ENCODE results near the gene GAS2.

Gene GAS2

DNA sequence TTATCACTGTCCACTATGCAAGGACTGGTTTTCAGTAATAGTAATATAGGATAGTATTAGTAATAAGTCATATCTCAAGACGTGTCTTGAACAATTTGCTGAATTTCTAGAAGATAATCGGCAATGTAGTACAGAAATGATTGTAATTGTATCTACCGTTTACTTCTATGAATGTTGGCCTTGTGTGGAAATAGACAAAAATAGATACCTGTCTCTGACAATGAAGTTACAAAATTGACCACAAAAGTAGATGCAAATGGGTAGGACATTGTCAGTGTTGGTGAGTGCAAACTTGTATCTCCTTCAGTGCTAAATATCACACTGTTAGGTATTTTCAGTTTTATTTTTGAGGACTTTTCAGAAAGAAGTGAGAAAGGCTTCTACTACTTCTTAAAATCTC, 120.1 kb downstream of the GAS2 start:
- DNase-seq (ENCODE audit: low read depth in 1 of 2, low spot score in 1 of 2): no peak

DNA sequence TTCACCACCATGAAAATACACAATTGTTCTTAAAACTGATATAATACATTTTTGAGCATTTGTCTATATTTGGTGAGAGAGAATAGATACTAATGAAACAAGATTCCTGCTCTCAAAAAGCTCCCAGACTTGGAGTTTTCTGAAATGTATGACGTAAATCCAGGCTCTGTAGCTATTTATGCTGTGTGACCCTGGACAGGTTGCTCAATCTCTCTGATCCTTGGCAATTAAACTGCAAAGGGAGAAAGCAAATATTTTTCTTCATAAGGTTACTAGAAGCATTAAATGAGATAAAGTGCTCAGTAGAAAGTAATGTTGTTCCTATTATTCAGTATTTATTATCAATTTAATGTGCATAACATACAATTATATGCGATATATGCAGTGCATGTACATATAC, 120.6 kb downstream of the GAS2 start:
- DNase-seq (ENCODE audit: low read depth in 1 of 2, low spot score in 1 of 2): no peak

DNA sequence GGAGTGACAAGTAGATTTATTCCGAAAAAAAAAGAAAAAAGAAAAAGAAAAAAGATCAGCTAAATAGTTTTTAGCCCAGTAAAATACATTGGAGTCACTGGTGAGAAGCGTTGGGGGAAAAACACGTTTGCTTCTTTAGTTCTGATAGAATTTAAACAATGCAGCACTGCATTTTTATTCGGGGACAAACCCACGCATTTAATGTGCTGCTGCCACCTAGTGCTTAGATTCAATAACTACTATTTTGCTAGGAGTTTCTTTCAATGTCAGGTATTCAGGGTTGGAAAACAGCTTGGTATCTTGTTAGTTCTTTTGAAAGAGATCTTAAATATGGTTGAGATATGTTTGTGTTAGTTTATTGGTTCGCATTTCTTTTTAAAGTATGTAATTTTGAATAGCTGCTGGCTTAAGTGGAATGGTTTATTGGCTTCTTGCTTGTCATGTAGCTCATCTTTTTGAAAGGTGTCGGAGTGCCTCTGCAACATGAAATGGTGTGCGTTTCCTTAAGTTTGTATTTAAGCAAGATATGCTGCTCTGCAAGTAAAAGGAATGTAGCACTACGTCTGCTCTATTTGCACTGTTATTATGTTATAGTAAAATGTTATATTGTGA, 121.2 kb downstream of the GAS2 start:
- no peak for DNase-seq (ENCODE audit: low read depth in 1 of 2, low spot score in 1 of 2)

DNA sequence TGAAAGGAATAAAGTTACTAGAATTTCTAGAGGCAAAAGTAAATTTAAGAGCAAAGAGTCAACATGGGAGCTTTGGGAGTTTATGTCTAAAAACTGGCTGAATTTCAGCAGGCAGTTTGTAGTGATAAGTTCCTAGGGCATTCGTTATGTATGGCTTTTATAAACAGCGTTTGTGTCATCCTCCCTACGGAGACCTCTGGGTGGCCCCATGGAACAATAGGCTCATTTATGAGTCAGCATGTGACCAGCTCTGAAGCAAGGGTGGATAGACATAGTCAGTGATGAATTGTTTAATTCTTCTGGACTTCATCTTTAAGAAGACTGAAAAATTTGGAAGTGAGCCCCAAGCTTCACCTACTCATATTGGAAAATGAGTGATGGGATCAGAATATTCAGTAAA, 126.1 kb downstream of the GAS2 start:
- no peak for DNase-seq (ENCODE audit: low read depth in 1 of 2, low spot score in 1 of 2)

DNA sequence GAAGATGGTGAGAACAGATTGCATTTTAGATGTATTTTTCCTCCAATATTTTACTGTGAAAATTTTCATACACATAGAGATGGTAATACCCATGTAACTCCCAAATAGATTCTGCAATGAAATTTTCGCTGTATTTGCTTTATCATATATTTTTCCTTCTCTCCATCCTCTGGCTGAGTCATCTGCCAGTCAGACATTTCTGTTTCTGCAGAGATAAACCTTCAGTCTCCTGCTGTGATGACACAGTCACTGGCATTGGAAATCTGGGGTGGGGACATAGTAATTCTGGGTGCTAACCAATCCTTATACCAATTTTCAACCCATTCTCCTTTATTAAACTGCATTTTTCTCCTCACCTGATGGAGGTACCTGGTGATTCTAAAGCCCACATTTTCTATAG, 129.5 kb downstream of the GAS2 start:
- no peak for DNase-seq (ENCODE audit: low read depth in 1 of 2, low spot score in 1 of 2)

DNA sequence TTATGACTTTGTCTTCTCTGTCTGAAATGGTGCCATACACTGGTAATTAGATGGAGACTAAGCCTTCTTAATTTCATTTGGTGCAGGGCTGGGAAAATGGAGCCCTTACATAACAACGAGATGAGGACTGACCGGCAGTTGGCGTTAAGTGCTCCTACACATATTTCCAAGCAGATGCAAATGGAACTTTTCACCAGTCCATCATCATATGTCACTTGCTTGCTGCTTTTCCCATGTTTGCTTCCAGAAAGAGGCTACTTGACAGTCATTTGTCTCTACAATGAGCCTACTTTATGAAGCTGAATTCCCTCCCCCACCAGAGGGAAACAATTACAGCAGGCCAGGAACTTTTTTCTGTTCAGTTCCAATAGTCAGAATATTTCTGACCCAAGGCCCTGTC, 130.6 kb downstream of the GAS2 start:
- DNase-seq (ENCODE audit: low read depth in 1 of 2, low spot score in 1 of 2): no peak

DNA sequence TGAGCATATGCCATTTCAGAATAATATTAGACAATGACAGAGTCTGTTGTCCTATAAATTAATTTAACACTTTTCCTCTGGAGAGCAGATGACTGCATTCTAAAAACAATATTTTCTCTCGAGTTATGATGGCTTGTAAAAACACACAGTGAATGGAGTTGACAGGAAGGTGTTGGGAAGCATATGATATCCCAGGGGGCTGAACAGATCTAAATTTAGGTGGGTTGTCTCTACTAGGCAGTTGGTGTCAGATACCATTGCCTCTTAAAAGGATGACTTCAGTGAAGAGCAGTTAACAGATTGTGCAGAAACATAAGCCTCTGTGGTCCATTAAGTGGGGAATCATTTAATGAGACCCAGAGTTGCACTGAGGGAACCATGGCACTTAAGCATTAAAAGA, 132.5 kb downstream of the GAS2 start:
- no peak for DNase-seq (ENCODE audit: low read depth in 1 of 2, low spot score in 1 of 2)

DNA sequence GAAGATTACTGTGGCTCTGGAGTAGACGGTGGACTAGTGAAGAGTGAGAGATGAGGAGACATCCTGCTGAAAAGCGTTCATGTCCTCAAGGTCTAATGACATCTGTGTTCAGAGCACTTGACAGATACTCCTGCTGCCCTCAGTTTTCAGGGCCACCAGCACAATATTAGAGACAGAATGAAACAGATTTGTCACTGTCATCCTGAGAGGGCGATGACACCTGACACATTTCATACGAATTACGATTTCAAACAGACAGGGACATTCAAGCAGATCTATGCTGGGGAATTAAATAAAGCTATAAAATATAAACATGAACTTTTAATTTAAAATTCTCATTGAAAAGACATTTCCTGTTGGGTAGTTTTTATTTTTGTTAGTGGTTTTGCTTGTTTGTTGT, 134.1 kb downstream of the GAS2 start:
- no peak for DNase-seq (ENCODE audit: low read depth in 1 of 2, low spot score in 1 of 2)

DNA sequence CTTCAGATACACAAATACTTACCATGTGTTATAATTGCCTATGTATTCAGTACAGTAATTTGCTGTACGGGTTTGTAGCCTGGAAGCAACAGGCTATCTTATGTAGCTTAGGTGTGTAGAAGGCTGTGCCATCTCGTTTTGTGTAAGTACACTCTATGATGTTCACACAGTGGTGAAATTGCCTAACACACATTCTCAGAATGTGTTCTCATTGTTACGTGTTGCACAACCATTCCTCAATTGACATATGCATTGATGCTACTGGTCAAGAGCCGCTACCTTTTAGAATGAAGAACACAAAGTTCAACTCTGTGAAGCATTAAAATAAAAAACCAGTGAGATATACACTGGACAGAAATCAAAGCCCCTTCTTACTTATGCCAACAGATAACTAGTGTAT, 136.4 kb downstream of the GAS2 start:
- no peak for DNase-seq (ENCODE audit: low read depth in 1 of 2, low spot score in 1 of 2)

DNA sequence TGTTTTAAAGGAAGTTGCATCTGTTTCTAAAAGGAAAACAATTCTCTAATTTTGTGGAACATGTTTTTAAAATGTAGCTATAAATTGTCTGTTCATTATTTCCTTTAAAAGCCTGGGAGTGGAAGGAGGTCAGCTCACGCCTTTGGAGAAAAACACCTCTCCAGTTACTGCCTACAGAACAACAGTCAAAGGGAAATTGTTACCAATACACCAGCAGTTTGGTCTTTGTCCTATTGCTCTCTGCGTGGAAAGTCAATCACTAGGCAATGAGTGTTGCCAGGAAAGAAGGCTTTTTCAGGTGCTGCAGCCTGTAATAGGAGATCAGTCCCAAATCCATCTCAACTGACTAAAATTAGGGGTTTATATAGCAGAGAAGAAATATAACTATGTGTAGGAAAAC, 141.0 kb downstream of the GAS2 start:
- DNase-seq (ENCODE audit: low read depth in 1 of 2, low spot score in 1 of 2): no peak

DNA sequence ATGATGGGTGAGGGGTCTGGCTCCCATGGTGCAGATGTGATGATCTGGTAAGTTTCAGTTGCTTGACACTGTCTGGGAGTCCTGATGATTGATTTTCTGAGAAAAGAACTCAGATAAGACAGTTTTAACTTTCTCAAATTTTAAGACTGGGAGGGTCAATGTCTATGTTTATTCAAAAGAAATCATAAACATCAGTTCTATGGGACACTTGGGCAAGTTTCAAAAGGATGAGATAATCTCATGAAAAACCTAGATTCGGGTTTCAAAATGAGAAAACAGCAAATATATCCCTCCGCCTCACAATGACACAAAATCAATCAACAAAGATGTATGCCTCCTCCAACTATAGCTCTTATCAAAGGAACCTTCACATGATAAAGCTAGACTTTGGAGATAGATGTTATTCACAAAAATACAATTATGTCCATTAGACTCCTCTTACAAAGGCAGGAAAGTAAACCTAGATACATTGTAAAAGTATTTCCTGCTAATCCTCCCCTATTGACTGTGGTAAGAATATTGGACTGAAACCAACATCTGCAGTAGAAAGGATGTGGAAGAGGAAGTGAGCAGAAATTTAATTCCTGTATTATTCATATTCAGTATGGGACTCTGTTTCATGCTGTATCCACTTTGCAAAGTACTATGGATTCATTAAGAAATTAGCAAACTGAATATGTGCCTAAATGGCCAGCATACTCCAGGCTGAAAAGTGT, 141.6 kb downstream of the GAS2 start:
- no peak for DNase-seq (ENCODE audit: low read depth in 1 of 2, low spot score in 1 of 2)

DNA sequence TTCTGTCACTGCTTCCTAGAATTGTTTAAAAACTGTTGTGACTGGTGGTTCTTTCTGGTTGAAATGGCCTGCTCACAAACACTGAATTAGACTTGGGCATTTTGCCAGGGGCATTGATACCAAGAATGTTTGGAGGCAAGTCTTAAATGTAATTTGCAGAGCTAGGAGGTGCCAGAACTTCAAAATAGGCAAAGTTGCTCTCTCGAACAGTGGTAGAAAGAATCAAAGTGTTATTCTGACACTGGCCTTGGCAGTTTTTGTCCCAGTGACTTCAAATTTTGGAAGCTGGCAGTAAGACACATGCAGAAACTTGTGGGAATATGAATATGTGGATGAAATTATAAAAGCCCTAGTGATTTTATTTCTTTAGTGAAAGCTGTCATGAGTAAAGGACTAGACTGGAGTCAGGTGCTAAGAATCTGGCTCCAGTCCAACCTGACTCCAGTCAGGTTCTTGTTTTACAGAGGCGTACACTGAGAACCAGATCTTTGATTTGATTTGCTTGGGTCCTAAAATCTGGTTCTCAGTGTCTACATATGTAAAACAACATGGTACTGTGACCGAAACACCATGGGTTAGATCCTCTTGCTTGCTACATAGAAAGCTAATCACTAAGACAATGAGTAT, 142.3 kb downstream of the GAS2 start:
- no peak for DNase-seq (ENCODE audit: low read depth in 1 of 2, low spot score in 1 of 2)

DNA sequence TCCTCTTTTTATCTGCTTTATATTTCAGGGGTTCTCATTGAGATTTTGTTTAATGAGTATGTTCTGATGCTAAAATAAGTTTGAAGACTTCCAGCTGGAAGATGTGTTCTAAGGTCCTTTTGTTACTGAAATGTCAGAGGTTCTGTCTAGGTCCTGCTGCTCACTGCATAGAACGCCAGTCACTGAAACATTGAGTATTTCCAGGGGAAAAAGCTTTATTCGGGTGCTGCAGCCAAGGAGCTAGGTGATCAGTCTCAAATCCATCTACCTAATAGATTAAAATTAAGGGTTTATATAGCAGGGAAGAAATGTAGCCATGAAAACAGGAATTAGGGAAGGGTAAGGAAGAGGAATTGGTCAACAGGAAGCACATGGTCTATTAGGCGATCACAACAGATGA, 143.5 kb downstream of the GAS2 start:
- DNase-seq (ENCODE audit: low read depth in 1 of 2, low spot score in 1 of 2): no peak

DNA sequence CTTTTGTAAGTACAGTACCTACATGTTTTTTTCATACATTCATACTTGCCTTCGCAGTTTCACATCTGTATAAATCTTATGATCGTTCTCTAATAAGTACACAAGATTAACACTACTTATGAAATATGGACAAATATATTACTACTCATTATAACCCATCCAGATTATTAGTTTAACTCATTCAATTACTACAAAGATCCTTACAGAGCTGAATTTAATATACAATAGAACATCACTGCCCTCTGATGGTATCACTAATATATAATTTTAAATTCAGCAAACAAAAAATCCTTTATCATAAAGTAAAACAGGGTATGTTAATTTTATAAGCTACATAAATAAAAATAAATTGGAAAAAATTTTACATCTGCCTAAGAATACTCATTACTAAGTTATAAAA, 155.8 kb downstream of the GAS2 start:
- no peak for DNase-seq (ENCODE audit: low read depth in 1 of 2, low spot score in 1 of 2)

DNA sequence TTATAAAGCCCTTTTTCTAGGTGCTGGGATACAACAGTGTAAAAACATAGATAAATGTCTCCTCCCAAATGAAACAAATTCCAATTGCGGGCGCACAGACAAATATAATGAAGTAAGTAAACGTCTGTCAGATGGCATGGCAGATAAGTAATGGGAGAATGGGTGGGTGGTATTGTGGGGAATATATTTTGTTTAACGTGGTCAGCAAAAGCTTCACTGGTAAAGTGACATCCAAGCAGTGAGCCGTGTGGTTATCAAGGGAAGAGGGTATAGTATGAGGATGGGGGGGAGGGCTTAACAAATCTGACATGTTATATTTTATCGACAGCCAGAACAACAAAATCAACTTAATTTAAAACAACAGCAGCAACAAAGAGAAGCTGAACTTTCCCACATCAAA, 162.0 kb downstream of the GAS2 start:
- no peak for DNase-seq (ENCODE audit: low read depth in 1 of 2, low spot score in 1 of 2)

DNA sequence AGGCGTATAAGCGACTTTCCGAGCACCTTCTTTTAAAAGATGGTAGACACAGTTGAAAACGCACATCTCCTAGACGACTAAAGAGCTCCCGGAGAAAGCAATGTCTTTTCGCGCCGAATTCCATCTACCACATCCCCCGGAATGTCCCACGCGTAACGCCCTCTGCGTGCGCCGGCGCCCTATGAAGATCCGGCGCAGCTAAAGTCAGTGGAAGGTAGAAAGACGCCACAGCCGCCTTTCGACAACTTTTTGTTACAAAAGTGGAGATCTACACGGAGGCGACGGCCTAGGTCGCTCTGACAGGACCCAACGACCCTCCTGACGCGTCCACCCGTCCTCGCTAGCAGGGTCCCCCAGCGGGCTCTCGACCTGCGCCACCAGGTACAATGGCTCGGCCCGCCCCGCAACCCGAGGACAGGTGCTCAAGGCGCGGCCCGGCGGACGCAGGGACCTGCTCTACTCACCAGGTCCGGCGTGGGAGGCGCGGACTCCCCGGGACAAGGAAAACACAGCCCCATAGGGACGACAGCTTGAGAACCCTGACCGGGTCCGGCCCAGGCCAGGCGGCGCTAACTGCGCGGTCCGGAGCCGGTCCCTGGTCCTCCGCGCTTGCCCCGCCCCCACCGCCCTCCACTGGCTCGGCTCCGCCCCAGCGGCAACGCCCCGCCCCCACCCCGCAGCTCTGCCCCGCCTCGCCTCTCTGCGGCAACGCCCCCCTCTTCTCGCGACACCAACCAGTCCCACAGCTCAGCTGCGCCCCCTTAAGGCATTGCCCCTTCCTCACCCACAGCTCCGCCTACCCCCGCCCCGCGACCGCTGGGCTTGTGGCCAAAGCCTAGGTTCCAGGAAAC, 163.0 kb downstream of the GAS2 start, which contains the start of gene SVIP:
Gene SVIP (minus strand): TSS at position 571 of the 851 bp plus-strand sequence. CDS start 53 bp downstream, at position 518.
- DNase-seq (ENCODE audit: low read depth in 1 of 2, low spot score in 1 of 2): peak; percentile 86 to 90

DNA sequence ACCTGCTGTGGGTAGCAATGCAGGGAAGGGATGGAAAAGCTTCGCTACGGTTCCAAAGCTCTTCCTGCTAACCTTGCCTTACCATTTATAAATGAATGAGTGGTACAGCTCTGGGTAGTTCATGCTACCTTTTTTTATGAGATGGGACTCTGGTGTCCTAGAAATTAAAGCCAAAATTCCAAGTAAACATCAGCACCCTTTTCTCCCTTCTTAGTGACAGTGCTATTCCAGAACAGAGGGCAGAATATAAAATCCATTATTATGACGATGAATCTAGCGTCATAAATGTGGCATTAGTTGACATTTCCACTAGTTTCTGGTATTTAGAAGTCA, 163.6 kb downstream of the GAS2 start:
- no peak for DNase-seq (ENCODE audit: low read depth in 1 of 2, low spot score in 1 of 2)

DNA sequence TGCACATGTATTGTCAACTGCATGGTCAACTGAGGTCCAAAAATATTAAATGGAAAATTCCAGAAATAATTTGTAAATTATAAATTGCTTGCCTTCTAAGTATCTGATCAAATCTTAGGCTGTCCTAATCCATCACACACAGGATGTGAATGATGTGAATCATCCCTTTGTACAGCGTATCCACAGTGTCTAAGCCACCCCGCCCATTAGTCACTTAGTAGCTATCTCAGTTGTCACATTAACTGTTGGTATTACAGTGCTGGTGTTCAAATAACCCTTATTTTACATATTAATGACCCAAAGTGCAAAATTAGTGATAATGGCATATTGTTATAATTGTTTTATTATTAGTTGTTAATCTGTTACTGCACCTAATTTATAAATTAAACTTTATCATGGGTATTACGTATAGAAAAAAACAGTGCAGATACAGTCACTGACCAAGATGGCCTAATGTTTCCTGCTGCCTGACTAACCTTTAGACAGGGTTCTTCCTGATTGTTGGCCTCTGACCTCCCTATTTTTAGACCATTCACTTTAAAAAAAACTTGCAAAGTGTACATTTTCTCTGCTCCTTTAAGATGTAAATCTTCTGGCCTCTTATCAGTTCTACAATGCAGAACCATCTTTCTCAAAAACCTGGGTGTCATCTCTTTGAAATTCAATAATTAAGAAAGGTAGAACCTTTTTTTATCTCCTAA, 166.1 kb downstream of the GAS2 start:
- no peak for DNase-seq (ENCODE audit: low read depth in 1 of 2, low spot score in 1 of 2)

DNA sequence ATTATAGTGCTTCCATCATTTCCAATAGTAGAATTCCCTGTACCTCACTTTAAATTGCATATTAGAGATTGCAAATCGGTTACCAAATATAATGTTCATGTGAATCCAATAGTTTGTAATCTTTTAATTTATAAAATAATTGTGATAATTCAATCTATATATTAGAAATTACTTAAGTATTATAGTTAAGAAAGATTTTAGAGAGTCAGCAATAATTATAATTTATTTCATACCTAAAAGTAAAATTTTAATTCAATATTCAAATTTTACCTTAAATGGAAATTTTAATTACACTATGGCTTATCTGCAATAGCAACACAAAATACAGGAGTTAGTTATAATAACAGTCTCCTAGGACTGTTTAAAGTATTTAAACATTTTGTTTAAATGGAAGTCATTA, 180.3 kb downstream of the GAS2 start:
- no peak for DNase-seq (ENCODE audit: low read depth in 1 of 2, low spot score in 1 of 2)

DNA sequence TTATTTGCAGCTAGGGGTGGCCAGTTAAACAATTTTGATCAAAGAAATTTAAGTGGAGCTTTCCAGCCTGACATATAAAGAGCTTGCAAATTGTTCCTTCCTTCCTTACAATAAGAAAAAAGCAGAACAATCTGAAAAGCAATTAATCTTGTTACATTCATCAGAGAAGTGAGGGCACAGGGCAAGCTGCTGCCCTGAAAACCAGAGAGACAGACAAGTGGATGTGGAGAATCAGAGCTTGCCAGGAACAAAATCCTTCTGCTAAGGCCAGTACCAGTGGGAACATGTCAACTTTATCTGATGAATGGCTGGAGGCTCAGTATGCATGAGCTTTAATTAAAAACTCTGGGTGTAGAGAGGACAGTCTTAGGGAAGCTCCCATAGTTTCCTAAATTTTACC, 185.1 kb downstream of the GAS2 start:
- no peak for DNase-seq (ENCODE audit: low read depth in 1 of 2, low spot score in 1 of 2)

DNA sequence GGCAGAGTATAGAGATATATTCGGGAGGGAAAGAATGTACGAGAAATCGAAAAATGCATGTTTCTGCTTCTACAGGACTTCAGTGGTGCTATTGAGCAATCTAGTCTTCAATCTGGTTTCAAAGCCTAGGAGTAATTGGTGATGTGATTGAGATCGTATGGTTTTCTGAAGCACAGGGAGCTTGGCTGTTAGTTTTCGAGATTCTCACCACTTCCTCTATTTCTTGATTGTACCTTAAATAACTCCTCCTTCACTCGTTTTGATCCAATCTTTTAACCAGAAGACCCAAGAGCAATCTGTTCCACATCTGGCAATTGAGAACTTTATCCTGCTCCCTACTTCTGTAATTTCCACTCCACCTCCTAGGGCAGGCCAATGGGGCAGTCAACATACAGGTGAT, 193.3 kb downstream of the GAS2 start:
- no peak for DNase-seq (ENCODE audit: low read depth in 1 of 2, low spot score in 1 of 2)
